Amygdala (tissue), 56 donors: ENCODE measurements around the gene LIMS1.

ENCODE experiments used
- DNase-seq, 56 donors: peaks; one replicate each; lab custom pipeline; 2025; lab: John Stamatoyannopoulos, UW

Gene LIMS1

DNA sequence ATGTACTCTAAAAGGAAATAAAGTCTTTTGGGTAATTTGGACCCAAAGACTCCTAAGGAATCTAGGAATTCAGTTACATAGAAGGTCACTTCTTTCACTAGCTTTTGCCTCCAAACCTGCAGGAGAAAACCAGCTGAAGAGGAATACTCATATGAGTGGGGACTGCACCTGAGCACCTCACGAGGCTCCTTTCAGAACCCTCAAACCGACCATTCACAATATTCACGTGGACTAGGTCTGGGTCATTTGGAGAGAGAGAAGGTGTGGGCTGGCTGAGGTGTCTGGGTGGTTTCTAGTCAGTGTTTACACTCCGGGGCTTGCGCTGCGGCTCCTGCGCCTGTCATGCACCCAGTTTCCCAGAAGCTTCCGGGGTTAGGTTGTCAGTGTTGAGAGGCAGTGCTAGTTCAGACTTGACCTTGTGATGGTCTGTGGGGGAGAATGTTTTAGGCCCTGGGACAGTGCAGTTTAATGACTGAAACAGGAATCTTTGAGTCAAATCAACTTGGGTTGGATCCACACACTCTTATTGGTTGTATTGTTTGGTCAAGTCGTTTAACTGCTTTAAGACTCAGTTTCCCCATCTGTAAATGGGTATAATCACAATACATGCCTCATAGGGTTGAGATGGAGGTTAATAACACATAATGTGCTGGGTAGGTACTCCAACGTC is 78.4 kb downstream of the LIMS1 start:
- no peak for DNase-seq

GRCh38 chr2:108613261-108614042 is 79.2 kb downstream of the LIMS1 start:
- DNase-seq, result no peak

GRCh38 chr2:108614043-108614545 is 79.8 kb downstream of the LIMS1 start:
- no peak for DNase-seq

GRCh38 chr2:108614659-108615058 is 80.4 kb downstream of the LIMS1 start:
- DNase-seq, result no peak

DNA sequence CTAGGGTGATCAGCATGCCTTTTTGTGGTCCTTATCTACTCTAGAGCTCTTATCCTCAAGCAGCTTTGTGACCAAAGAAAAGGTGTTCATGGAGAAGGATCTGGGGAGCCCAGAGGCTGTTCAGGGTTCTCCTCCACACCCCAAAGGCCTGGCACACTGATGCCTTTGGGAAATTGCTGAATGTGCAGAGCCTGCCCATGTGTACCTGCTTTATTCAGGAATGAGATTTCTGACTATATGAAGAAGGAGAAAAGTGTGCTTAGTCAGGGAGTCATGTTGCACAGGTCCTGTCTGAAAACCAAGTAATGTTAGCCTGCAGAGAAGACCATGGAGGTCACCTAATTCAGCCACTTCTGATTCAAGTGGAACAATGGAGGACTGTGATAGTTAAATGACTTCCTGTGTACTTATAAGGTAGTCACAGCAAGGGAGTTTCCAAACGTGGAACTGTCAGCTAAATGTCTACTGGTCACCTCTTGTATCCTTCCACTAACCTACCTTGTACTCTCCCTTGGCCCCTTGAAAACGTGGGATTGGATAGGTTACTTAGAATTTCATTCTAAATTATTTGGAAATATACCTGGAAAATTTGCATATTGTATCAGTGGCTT is 81.3 kb downstream of the LIMS1 start:
- no peak for DNase-seq

GRCh38 chr2:108616318-108616717 is 82.0 kb downstream of the LIMS1 start:
- DNase-seq, result no peak

DNA sequence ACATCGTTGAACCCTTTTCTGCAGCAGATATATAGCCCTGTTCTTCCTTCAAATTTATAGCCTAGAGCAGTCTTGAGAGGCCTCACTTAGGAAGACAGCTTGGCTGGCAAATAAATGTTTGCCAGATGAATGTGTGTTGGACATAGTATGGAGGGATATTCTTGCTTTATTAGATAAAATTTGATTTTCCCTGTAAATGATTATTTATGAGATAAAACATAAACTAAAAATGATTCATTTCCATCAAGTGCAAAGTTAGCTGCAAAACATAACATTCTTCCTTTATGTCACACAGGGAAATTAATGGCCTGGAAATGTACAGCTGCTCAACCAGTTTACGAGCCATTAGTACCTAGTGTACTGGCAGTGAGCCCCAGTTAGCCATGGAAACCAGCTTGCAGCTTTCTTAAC is 82.5 kb downstream of the LIMS1 start:
- no peak for DNase-seq

- DNase-seq, result no peak
Measured at GRCh38 chr2:108617617-108618016, 83.3 kb downstream of the LIMS1 start.

DNA sequence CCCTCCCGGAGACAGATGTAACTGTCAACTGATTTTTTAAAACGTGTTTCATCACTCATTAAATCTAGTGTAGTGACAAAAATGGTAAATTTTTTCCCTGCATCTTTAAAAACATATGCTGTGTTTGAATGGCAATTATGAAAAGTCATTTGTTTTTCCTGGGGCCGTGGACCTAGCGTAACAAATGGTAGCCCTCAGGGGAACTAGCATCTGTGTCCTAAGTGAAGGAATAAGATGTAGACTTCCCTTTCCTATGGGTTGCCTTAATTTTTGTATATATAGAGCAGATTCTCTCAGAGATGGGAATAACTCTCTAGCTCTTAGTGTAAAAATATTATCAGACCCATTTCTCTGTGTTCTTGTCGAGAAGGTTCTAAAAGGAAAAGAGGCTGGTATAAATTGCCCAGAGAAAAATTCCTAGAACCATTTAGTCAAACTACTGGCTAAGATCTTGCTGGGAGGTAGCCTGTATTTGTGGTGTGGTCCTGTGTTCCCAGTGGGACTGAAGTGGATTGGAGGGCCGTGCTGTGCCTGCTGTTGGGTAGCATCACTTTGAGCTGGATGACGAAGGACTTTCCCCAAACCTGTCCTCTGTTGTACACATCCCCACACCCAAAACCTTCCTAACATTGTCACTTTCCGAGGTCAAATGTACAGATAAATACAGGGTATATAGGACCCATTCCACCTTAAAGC is 85.8 kb downstream of the LIMS1 start:
- DNase-seq, result no peak

DNA sequence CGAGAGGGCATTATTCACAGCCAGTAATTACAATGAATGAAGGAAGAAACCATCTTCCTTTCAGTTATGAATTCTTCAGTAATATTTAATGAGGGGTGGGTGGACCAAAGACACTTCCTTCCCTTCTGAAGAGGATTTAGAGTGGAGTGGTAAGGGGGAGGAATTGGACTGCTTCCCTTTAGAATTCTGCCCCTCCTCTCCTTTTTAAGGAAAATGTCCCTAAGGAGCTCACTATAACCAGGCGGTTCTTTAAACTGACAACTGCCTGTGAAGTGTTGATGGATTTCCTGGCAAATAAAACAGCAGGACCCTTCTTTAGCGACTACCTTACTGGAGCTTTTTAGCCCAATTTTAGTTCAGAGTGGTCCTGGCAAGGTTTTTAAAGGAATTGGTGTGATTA is 86.4 kb downstream of the LIMS1 start:
- DNase-seq, result no peak

DNA sequence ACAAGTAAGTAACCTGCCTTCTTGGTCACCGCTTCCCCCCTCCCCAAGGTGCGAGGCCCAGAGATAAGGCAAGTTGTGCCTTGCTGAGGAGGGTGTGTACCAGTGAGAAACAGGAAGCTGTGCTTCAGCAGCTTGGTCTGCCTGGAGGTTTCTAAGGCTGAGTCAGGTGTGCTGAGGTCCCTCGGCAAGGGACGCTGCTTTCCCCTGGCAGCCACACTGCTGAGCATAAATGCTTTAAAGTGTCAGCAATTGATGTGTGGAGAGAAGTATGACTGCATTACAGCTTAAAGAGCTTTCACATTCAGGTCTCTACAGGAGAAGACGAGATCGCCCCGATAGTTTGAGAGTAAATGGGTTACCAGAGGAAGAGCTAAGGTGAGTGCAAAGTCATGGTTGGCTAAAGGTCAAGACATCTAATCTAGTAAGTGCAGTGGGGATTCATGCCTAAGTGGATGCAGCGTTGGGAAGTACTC is 86.9 kb downstream of the LIMS1 start:
- no peak for DNase-seq

DNA sequence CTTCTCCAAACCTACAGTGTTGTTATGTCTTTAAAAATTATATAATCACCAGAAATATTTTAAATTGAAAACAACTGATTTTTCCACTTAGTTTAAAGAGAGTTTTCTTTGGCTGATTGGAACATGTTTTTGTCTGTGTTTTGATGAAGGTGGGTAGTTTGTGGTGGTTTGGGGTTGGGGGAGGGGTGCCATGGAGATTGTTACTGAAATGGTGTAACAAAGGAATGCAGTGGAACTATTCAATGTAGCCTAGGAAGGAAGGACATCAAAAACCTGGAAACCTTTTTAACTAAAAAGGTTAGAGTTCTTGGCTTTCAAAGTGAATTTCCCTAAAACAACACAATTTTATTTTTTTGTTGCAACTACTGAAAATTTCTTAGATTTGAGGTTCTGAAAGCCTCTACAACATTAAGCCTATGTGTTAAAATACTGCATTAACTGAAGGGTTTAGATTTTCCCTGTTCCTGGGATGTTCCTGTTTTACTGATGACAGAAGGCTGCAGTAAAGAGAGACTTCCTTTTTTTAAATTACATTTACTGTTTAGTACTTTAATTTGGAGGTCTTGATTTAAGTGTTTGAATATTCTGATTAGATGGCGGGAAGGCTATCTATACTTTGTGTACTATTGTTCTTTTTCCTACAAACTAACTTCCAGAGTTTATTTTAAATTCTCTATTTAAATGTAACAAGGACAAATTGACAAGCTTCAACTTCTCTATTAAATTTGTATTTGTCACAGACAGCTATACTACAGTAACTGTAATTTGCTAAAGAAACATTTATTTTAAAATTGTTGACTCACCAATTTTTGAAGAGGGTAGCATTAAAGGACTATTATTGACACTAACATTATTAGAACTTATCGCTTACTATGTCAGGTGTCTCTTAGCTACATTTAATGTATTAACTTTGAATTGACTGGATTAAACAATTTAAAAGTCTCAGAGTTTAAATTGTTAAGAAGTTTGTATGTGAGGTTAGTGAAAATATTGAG is 87.7 kb downstream of the LIMS1 start:
- DNase-seq, result no peak

GRCh38 chr2:108623616-108624015 is 89.3 kb downstream of the LIMS1 start:
- DNase-seq, result no peak

DNA sequence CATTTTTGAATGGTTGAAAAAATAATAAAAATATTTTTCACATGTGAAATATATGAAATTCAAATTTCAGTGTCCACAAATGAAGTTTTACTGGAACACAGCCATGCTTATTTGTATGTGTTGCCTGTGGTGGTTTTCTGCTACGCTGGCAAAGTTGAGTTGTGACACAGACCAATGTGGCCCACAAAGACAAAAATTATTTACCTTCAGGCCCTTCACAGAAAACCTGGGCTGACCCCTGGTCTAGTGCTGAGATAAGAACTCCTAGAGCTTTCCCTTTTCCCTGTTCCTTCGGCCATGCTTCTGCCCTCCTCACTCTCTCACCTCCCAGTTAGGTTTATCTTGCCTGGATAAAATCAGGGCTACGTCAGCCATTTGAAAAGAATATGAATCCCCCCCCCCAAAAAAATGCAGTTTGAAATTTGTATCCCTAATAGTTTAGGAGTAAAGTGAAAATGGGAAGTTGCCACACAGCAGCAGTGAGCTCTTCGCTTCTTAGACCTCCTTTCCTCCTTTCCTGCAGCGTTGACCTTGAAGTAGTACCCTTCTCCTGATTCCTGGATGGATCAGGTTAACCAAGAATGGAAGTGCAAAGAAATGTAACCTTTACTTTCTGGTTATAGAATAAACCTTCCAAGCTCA is 91.0 kb downstream of the LIMS1 start:
- no peak for DNase-seq

GRCh38 chr2:108625828-108626195 is 91.5 kb downstream of the LIMS1 start:
- no peak for DNase-seq

- DNase-seq, result no peak
Measured at GRCh38 chr2:108626995-108627394, 92.7 kb downstream of the LIMS1 start.

GRCh38 chr2:108627911-108628567 is 93.8 kb downstream of the LIMS1 start:
- no peak for DNase-seq

DNA sequence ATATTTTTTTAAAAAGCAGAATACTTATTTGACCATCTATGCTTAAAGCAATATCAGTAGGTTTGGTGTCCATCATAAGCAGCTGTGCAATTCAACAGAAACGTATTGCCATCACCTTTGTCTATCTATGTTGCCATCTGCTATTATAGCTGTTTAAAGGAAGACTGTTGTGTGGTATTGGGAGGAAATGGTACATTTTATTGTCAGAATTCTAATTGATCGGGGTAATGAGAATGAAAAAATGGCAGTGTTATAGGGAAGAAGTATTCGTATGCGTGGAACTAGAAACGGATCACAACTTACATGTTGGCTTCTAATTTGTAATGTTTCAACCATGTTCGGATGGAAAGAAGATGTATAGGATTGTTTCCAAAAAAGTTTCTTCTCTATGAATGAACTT is 94.7 kb downstream of the LIMS1 start:
- DNase-seq, result no peak

DNA sequence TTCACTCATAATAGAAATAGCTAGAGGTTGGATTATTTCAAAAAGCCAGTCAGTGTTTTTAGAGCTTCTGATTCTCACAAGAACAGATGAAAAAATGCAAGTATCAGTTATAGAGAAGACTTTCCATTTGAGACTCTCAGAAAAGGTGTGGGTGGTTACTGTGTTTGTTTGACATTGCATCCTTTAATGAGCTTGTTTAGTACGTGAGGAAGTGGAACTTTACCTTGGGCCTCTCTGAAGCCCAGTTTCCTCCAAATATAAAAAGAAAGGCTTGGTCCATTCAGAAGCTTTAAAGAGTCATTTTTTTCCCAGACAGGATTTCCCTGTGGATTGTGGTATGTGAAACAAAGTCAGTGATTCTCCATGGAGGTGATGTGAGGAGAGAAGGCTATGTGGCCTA is 95.1 kb downstream of the LIMS1 start:
- no peak for DNase-seq
